ENCODE results near the gene ZBTB37.

- TF ChIP-seq CTCF (IDR thresholded peaks at IDR 0.05) (no peak), POLR2A (IDR thresholded peaks at IDR 0.05) (no peak)
Measured at GRCh38 chr1:173937062-173937461, 68.9 kb downstream of the ZBTB37 start.

Data from testis (tissue), 2 donors.